ENCODE measurements around the gene PCSK9.

Gene PCSK9

GRCh38 chr1:55073187-55073916, 34.0 kb downstream of the PCSK9 start:
- Histone ChIP-seq H3K27ac (ENCODE audit: low read length) (no peak overlapping the region), H3K36me3 (ENCODE audit: control insufficient read depth, low read depth, low read length) (peaks cover 88% of the 10 kb centered on the region)

GRCh38 chr1:55074455-55074854, 35.1 kb downstream of the PCSK9 start:
- Histone ChIP-seq H3K27me3 (ENCODE audit: control insufficient read depth, insufficient read depth, low read length) (no peaks in the 10 kb centered on the region), H3K9ac (ENCODE audit: low read length) (no peak overlapping the region), H3K4me3 (ENCODE audit: low read length) (no peak overlapping the region), H3K9me3 (ENCODE audit: control insufficient read depth, low read depth, low read length) (no peaks in the 10 kb centered on the region), H3K4me1 (ENCODE audit: control insufficient read depth, low read depth, low read length) (no peaks in the 10 kb centered on the region), H3K36me3 (ENCODE audit: control insufficient read depth, low read depth, low read length) (peaks cover 80% of the 10 kb centered on the region), H3K27ac (ENCODE audit: low read length) (no peak overlapping the region)

More at GRCh38 chr1:55073187-55073916, 34.0 kb downstream of the PCSK9 start:
- no peaks in the 10 kb centered on the region for H3K4me1 ChIP-seq (ENCODE audit: control insufficient read depth, low read depth, low read length)
- no peaks in the 10 kb centered on the region for H3K27me3 ChIP-seq (ENCODE audit: control insufficient read depth, insufficient read depth, low read length)
- no peaks in the 10 kb centered on the region for H3K9me3 ChIP-seq (ENCODE audit: control insufficient read depth, low read depth, low read length)
- H3K9ac ChIP-seq (ENCODE audit: low read length), result no peak overlapping the region
- H3K4me3 ChIP-seq (ENCODE audit: low read length), result no peak overlapping the region

DNA sequence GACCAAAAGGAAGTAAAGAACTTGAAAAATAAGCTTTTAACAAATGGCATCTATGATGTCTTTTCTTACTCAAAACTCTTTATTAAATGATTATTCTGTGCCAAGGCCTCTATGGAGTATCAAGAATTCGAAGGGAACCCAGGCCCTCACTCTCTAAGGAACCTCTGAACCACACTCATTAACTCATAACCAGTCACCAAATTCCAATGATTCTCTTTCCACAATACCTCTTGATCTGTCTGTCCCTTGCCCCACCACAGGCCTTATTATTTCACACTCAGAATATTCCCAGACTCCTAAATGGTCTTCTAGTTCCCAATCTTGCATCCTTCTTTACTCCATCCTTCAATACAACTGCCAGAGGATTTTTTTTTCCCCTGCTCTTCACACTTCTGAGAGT, 37.0 kb downstream of the PCSK9 start:
- H3K36me3 ChIP-seq (ENCODE audit: control insufficient read depth, low read depth, low read length), result peaks cover 81% of the 10 kb centered on the region
- H3K4me3 ChIP-seq (ENCODE audit: low read length), result no peak overlapping the region
- H3K27ac ChIP-seq (ENCODE audit: low read length), result no peak overlapping the region
- H3K9ac ChIP-seq (ENCODE audit: low read length), result no peak overlapping the region
- H3K4me1 ChIP-seq (ENCODE audit: control insufficient read depth, low read depth, low read length), result no peaks in the 10 kb centered on the region
- H3K9me3 ChIP-seq (ENCODE audit: control insufficient read depth, low read depth, low read length), result no peaks in the 10 kb centered on the region
- no peaks in the 10 kb centered on the region for H3K27me3 ChIP-seq (ENCODE audit: control insufficient read depth, insufficient read depth, low read length)

DNA sequence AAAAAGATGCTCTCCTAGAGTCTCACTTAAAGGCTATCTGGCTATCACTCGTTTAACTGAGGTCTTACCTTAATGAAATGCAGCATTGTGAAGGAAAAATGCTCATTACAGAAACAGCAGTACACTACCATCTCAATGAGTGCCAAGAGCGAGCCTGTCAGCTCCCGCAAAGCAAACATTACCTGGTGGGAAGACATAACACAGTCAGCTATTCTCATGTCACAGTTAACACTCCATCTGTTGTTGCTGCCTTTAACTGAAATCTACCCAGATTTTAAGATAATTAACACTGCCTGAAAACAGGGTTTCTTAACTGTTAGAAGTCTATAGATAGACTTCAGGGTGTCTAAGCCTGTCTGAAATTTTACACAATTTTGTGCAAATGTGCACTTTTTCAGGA, 39.1 kb downstream of the PCSK9 start:
- Histone ChIP-seq H3K36me3 (ENCODE audit: control insufficient read depth, low read depth, low read length) (peaks cover 79% of the 10 kb centered on the region), H3K27ac (ENCODE audit: low read length) (no peak overlapping the region), H3K9me3 (ENCODE audit: control insufficient read depth, low read depth, low read length) (no peaks in the 10 kb centered on the region), H3K27me3 (ENCODE audit: control insufficient read depth, insufficient read depth, low read length) (no peaks in the 10 kb centered on the region), H3K4me1 (ENCODE audit: control insufficient read depth, low read depth, low read length) (no peaks in the 10 kb centered on the region), H3K9ac (ENCODE audit: low read length) (no peak overlapping the region), H3K4me3 (ENCODE audit: low read length) (no peak overlapping the region)

DNA sequence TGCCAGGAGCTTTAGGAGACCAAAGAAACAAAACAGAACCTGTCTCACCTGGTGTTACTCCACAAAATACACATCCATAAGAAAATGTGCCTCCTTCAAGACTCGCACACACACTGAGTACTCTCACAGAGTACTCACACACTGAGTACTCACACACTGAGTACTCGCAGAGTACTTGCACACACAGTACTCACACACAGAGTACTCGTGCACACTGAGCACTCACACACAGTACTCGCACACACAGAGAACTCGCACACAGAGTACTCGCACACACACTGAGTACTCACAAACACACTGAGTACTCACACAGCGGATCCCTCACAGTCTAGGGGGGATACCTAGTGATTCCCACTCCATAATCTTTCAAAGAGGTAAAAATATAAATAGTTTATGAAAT, 40.3 kb downstream of the PCSK9 start:
- Histone ChIP-seq H3K4me1 (ENCODE audit: control insufficient read depth, low read depth, low read length) (no peaks in the 10 kb centered on the region), H3K27me3 (ENCODE audit: control insufficient read depth, insufficient read depth, low read length) (no peaks in the 10 kb centered on the region), H3K36me3 (ENCODE audit: control insufficient read depth, low read depth, low read length) (peaks cover 79% of the 10 kb centered on the region), H3K9ac (ENCODE audit: low read length) (no peak overlapping the region), H3K27ac (ENCODE audit: low read length) (no peak overlapping the region), H3K4me3 (ENCODE audit: low read length) (no peak overlapping the region), H3K9me3 (ENCODE audit: control insufficient read depth, low read depth, low read length) (no peaks in the 10 kb centered on the region)

- peaks cover 80% of the 10 kb centered on the region for H3K36me3 ChIP-seq (ENCODE audit: control insufficient read depth, low read depth, low read length)
- H3K4me1 ChIP-seq (ENCODE audit: control insufficient read depth, low read depth, low read length), result no peaks in the 10 kb centered on the region
- no peak overlapping the region for H3K9ac ChIP-seq (ENCODE audit: low read length)
- H3K4me3 ChIP-seq (ENCODE audit: low read length), result no peak overlapping the region
- no peaks in the 10 kb centered on the region for H3K27me3 ChIP-seq (ENCODE audit: control insufficient read depth, insufficient read depth, low read length)
- H3K9me3 ChIP-seq (ENCODE audit: control insufficient read depth, low read depth, low read length), result no peaks in the 10 kb centered on the region
- H3K27ac ChIP-seq (ENCODE audit: low read length), result no peak overlapping the region
Measured at GRCh38 chr1:55081188-55081904, 42.0 kb downstream of the PCSK9 start.

GRCh38 chr1:55081905-55082296, 42.6 kb downstream of the PCSK9 start:
- Histone ChIP-seq H3K27me3 (ENCODE audit: control insufficient read depth, insufficient read depth, low read length) (no peaks in the 10 kb centered on the region), H3K4me1 (ENCODE audit: control insufficient read depth, low read depth, low read length) (no peaks in the 10 kb centered on the region), H3K36me3 (ENCODE audit: control insufficient read depth, low read depth, low read length) (peaks cover 78% of the 10 kb centered on the region), H3K9ac (ENCODE audit: low read length) (no peak overlapping the region), H3K9me3 (ENCODE audit: control insufficient read depth, low read depth, low read length) (no peaks in the 10 kb centered on the region), H3K4me3 (ENCODE audit: low read length) (no peak overlapping the region), H3K27ac (ENCODE audit: low read length) (no peak overlapping the region)

DNA sequence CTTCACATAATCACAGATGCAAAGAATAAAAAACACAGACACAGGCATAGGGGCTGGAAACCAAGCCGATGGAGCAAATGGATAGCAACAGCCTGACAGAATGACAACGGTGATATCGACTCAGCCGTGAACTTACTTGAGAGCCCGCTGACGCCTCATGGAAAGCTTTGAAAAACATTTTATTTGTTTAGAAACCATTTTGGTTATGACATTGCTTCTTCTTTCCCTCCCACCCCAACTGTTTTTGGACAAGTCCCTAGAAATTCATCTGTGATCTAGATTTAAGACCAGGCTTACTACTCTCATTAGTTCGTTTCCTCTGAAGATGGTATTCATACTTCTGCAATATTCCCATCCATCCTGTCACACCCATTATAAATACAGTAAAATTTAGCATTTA, 44.9 kb downstream of the PCSK9 start:
- peaks cover 85% of the 10 kb centered on the region for H3K36me3 ChIP-seq (ENCODE audit: control insufficient read depth, low read depth, low read length)

DNA sequence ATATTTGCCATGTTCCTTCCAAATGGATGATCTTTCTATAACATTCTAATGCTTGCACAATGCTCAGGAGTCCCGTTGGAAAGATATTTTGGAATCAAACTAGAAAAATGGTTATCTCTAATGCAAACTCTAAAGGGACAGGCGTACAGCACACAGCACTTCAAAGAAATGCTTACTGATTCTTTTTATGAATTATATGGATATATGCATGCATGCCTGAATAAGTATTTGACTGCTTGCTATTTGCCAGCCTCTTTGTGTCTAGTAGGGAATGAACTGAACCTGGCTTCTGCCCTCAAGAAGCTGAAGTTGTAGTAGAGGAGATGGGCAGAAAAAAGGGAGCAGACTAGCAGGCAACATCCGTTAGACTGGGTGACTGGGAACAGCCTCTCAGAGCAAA, 48.1 kb downstream of the PCSK9 start:
- no peaks in the 10 kb centered on the region for H3K4me1 ChIP-seq (ENCODE audit: control insufficient read depth, low read depth, low read length)
- H3K9me3 ChIP-seq (ENCODE audit: control insufficient read depth, low read depth, low read length), result no peaks in the 10 kb centered on the region
- peaks cover 85% of the 10 kb centered on the region for H3K36me3 ChIP-seq (ENCODE audit: control insufficient read depth, low read depth, low read length)
- no peak overlapping the region for H3K9ac ChIP-seq (ENCODE audit: low read length)
- H3K27ac ChIP-seq (ENCODE audit: low read length), result no peak overlapping the region
- H3K27me3 ChIP-seq (ENCODE audit: control insufficient read depth, insufficient read depth, low read length), result no peaks in the 10 kb centered on the region
- H3K4me3 ChIP-seq (ENCODE audit: low read length), result no peak overlapping the region

More for the DNA sequence above, 44.9 kb downstream of the PCSK9 start:
- no peaks in the 10 kb centered on the region for H3K9me3 ChIP-seq (ENCODE audit: control insufficient read depth, low read depth, low read length)
- H3K27me3 ChIP-seq (ENCODE audit: control insufficient read depth, insufficient read depth, low read length), result no peaks in the 10 kb centered on the region
- H3K27ac ChIP-seq (ENCODE audit: low read length), result no peak overlapping the region
- no peaks in the 10 kb centered on the region for H3K4me1 ChIP-seq (ENCODE audit: control insufficient read depth, low read depth, low read length)
- no peak overlapping the region for H3K9ac ChIP-seq (ENCODE audit: low read length)
- no peak overlapping the region for H3K4me3 ChIP-seq (ENCODE audit: low read length)

GRCh38 chr1:55088413-55088812, 49.1 kb downstream of the PCSK9 start:
- no peak overlapping the region for H3K4me3 ChIP-seq (ENCODE audit: low read length)
- no peaks in the 10 kb centered on the region for H3K9me3 ChIP-seq (ENCODE audit: control insufficient read depth, low read depth, low read length)
- no peak overlapping the region for H3K27ac ChIP-seq (ENCODE audit: low read length)
- no peaks in the 10 kb centered on the region for H3K27me3 ChIP-seq (ENCODE audit: control insufficient read depth, insufficient read depth, low read length)
- H3K4me1 ChIP-seq (ENCODE audit: control insufficient read depth, low read depth, low read length), result no peaks in the 10 kb centered on the region
- H3K36me3 ChIP-seq (ENCODE audit: control insufficient read depth, low read depth, low read length), result peaks cover 84% of the 10 kb centered on the region
- no peak overlapping the region for H3K9ac ChIP-seq (ENCODE audit: low read length)

DNA sequence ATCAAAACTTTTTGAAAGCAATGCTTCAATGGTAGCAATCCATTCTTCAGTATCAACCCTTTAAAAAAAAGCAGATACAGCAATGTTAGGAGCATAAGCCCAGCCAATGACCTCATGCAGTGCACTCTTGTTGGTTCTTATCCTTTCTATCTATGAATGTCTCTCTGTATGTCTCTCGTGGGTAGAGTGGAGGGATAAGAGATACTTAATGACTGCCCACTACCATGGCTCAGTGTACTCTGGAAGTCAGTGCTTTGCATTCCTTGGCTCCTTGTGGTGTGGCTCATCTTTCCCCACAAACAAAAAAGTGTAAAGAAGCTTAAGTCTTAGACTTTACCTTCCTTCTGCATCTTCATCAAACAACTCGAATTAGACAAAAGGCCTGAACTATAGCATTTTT, 50.3 kb downstream of the PCSK9 start:
- Histone ChIP-seq H3K4me1 (ENCODE audit: control insufficient read depth, low read depth, low read length) (no peaks in the 10 kb centered on the region), H3K9me3 (ENCODE audit: control insufficient read depth, low read depth, low read length) (no peaks in the 10 kb centered on the region), H3K9ac (ENCODE audit: low read length) (no peak overlapping the region), H3K27me3 (ENCODE audit: control insufficient read depth, insufficient read depth, low read length) (no peaks in the 10 kb centered on the region), H3K36me3 (ENCODE audit: control insufficient read depth, low read depth, low read length) (peaks cover 85% of the 10 kb centered on the region), H3K4me3 (ENCODE audit: low read length) (no peak overlapping the region), H3K27ac (ENCODE audit: low read length) (no peak overlapping the region)

- Histone ChIP-seq H3K9me3 (ENCODE audit: control insufficient read depth, low read depth, low read length) (no peaks in the 10 kb centered on the region), H3K27me3 (ENCODE audit: control insufficient read depth, insufficient read depth, low read length) (no peaks in the 10 kb centered on the region), H3K4me3 (ENCODE audit: low read length) (no peak overlapping the region), H3K36me3 (ENCODE audit: control insufficient read depth, low read depth, low read length) (peaks cover 84% of the 10 kb centered on the region), H3K9ac (ENCODE audit: low read length) (no peak overlapping the region), H3K27ac (ENCODE audit: low read length) (no peak overlapping the region), H3K4me1 (ENCODE audit: control insufficient read depth, low read depth, low read length) (peaks cover under 1% of the 10 kb centered on the region)
Measured at GRCh38 chr1:55092475-55092874, 53.1 kb downstream of the PCSK9 start.

All from iPS-18a (cell line).